Mesenchymal stem cell (in vitro differentiated cells and primary cell): ENCODE results near the gene ZNF333.

ENCODE experiments used
- DNase-seq: peaks from one replicate; pipeline ENCODE4 v3.0.0-alpha.2; 2013
- H2AFZ ChIP-seq: one replicate; pipeline ENCODE4 v1.6.1; 2013; ENCODE audit warnings: low read depth, mild to moderate bottlenecking, control low read depth, inconsistent platforms, low read length, moderate library complexity
- H2AK5ac ChIP-seq: 2 replicates; pipeline ENCODE4 v1.6.1; 2013; ENCODE audit warnings: low read length, moderate library complexity, mild to moderate bottlenecking, inconsistent platforms; ENCODE audit not compliant: severe bottlenecking
- H2BK120ac ChIP-seq: one replicate; pipeline ENCODE4 v1.6.1; 2013; ENCODE audit warnings: low read depth, mild to moderate bottlenecking, inconsistent platforms, low read length, moderate library complexity
- H2BK12ac ChIP-seq, 2 experiments: one replicate each; pipeline ENCODE4 v1.6.1; 2013; ENCODE audit warnings: inconsistent platforms in 2 of 2, low read length in 2 of 2, mild to moderate bottlenecking in 2 of 2, moderate library complexity in 2 of 2, control low read depth in 1 of 2
- H2BK15ac ChIP-seq: one replicate; pipeline ENCODE4 v1.6.1; 2013; ENCODE audit warnings: mild to moderate bottlenecking, low read depth, inconsistent platforms; ENCODE audit not compliant: poor library complexity, severe bottlenecking
- H2BK5ac ChIP-seq: 2 replicates; pipeline ENCODE4 v1.6.1; 2013; ENCODE audit warnings: low read depth, mild to moderate bottlenecking, low read length, control low read depth, inconsistent platforms; ENCODE audit not compliant: poor library complexity, severe bottlenecking
- H3K14ac ChIP-seq, 2 experiments: one replicate each; pipeline ENCODE4 v1.6.1; 2013; ENCODE audit warnings: inconsistent platforms in 2 of 2, low read length in 2 of 2, control low read depth in 1 of 2, mild to moderate bottlenecking in 1 of 2, moderate library complexity in 1 of 2
- H3K18ac ChIP-seq, 2 experiments: one replicate each; pipeline ENCODE4 v1.6.1; 2013; ENCODE audit warnings: inconsistent platforms in 2 of 2, low read length in 2 of 2, control low read depth in 1 of 2, low read depth in 1 of 2, mild to moderate bottlenecking in 1 of 2
- H3K23ac ChIP-seq, 2 experiments: one replicate each; pipeline ENCODE4 v1.6.1; 2013; ENCODE audit warnings: inconsistent platforms in 2 of 2, low read length in 2 of 2, mild to moderate bottlenecking in 2 of 2, moderate library complexity in 2 of 2, control low read depth in 1 of 2
- H3K27ac ChIP-seq: 2 replicates; pipeline ENCODE4 v1.5.1; 2013; ENCODE audit warnings: mild to moderate bottlenecking, moderate library complexity, low read length, control low read depth, inconsistent platforms; ENCODE audit not compliant: poor library complexity, severe bottlenecking
- H3K27me3 ChIP-seq, 2 experiments: 2 replicates each; pipeline versions ENCODE4 v1.6.1 to v1.7.0; 2013; ENCODE audit warnings: low read length in 2 of 2, mild to moderate bottlenecking in 2 of 2, moderate library complexity in 2 of 2, control low read depth in 1 of 2, inconsistent platforms in 1 of 2; ENCODE audit not compliant: control insufficient read depth in 1 of 2, insufficient read depth in 1 of 2
- H3K36me3 ChIP-seq, 2 experiments: 2 replicates each; pipeline versions ENCODE4 v1.6.1 to v1.7.0; 2013; ENCODE audit warnings: low read length in 2 of 2, control low read depth in 1 of 2, inconsistent platforms in 1 of 2, low read depth in 1 of 2, mild to moderate bottlenecking in 1 of 2; ENCODE audit not compliant: insufficient read depth in 2 of 2, control insufficient read depth in 1 of 2
- H3K4ac ChIP-seq, 2 experiments: one replicate each; pipeline ENCODE4 v1.6.1; 2013; ENCODE audit warnings: inconsistent platforms in 2 of 2, low read length in 2 of 2, mild to moderate bottlenecking in 2 of 2, moderate library complexity in 2 of 2, control low read depth in 1 of 2, low read depth in 1 of 2
- H3K4me1 ChIP-seq: 2 replicates; pipeline ENCODE4 v1.6.1; 2013; ENCODE audit warnings: low read depth, low read length, control low read depth; ENCODE audit not compliant: control insufficient read depth, insufficient read depth
- H3K4me2 ChIP-seq: 2 replicates; pipeline ENCODE4 v1.6.1; 2013; ENCODE audit warnings: low read length, mild to moderate bottlenecking, inconsistent platforms; ENCODE audit not compliant: poor library complexity, severe bottlenecking
- H3K4me3 ChIP-seq, 2 experiments: 2 replicates each; pipeline versions ENCODE4 v1.5.1 to v1.7.0; 2013; ENCODE audit warnings: low read length in 2 of 2, mild to moderate bottlenecking in 2 of 2, control low read depth in 1 of 2, low read depth in 1 of 2; ENCODE audit not compliant: insufficient read depth in 1 of 2
- H3K79me1 ChIP-seq: replicated peaks from 2 replicates; pipeline ENCODE4 v1.6.1; 2013; ENCODE audit warnings: mild to moderate bottlenecking, control low read depth, low read length, inconsistent platforms; ENCODE audit not compliant: poor library complexity, severe bottlenecking
- H3K9ac ChIP-seq: 2 replicates; pipeline ENCODE4 v1.7.0; 2013; ENCODE audit warnings: mild to moderate bottlenecking, low read length, moderate library complexity
- H3K9me3 ChIP-seq: 2 replicates; pipeline ENCODE4 v1.7.0; 2013; ENCODE audit warnings: mild to moderate bottlenecking, low read length; ENCODE audit not compliant: control insufficient read depth
- H4K8ac ChIP-seq: one replicate; pipeline ENCODE4 v1.6.1; 2013; ENCODE audit warnings: inconsistent platforms, mild to moderate bottlenecking, low read length, moderate library complexity
- H4K91ac ChIP-seq: one replicate; pipeline ENCODE4 v1.6.1; 2013; ENCODE audit warnings: mild to moderate bottlenecking, low read length, inconsistent platforms
- WGBS: methylation state at CpG from one replicate; pipeline ENCODE4 v1.1.7; 2013; ENCODE audit warnings: mixed read lengths; 5-methylcytosine and 5-hydroxymethylcytosine counted together

Gene ZNF333

DNA sequence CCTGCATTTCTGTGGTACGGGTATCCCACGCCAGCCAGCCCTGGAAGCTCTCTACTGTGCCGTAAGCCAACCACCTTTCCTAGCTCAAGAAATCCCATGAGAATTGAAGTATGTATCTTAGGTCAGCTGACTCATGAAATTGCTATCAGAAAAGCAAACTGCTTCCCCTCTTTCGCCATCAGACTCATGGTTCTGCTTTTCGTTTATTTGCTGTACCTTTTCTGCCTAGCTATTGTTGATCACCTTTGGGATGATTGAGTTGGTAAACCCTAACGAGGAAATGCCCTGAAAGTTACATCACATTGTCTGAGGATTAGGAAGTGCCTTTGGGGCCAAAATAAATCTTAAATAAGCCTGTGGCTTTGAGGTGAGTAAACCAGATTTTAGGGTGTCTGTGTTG lies 15.1 kb upstream of the ZNF333 start, which contains the start of gene ADGRE3:
Gene ADGRE3 (minus strand): TSS at position 81 of the 400 bp plus-strand sequence. CDS start 74 bp downstream, at position 7.
- no peak within 1 kb of the TSS for H3K4me3 ChIP-seq
- no peak within 1 kb of the TSS for H3K23ac ChIP-seq
- H2BK120ac ChIP-seq: no peak within 1 kb of the TSS
- H3K4ac ChIP-seq: no peak within 1 kb of the TSS
- H3K27ac ChIP-seq: no peak within 1 kb of the TSS
- no peaks in the 10 kb centered on the region for H3K4me1 ChIP-seq
- H3K9me3 ChIP-seq: peaks cover 3% of the 10 kb centered on the region
- no peak within 1 kb of the TSS for H3K9ac ChIP-seq
- H3K79me1 ChIP-seq: no peaks in the 10 kb centered on the region
- no peaks in the 10 kb centered on the region for H3K36me3 ChIP-seq
- H3K18ac ChIP-seq: no peak within 1 kb of the TSS
- H4K91ac ChIP-seq: no peak within 1 kb of the TSS
- no peak within 1 kb of the TSS for H2BK15ac ChIP-seq
- no peak within 1 kb of the TSS for H2BK5ac ChIP-seq
- H2AK5ac ChIP-seq: no peak within 1 kb of the TSS
- H3K4me2 ChIP-seq: no peak within 1 kb of the TSS
- WGBS: 79% methylated on average over 6 of the region's 6 CpGs
- no peak within 1 kb of the TSS for H2BK12ac ChIP-seq
- peaks cover 0 to 7% of the 10 kb centered on the region in 2 experiments for H3K27me3 ChIP-seq
- no peak within 1 kb of the TSS for H3K14ac ChIP-seq
- no peak within 1 kb of the TSS for H2AFZ ChIP-seq
- DNase-seq: no peak
- H4K8ac ChIP-seq: no peak within 1 kb of the TSS

DNA sequence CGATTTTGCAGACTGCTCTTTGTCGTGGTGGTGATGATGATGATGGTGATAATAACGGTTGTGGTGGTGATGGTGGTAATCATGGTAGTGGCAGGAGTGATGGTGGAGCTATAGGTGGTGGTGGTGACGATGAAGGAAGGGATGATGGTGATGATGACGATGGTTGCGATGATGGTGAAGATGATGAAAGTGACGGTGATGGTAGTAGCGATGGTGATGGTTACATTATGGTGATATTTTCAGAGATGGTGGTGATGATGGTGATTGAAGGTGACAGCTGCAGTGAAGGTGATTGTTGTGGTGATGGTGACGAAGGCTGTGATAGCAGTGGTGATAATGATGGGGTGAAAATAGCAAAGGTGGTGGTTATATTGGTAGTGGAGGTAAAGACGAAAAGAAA lies 13.1 kb upstream of the ZNF333 start:
- no peak overlapping the region for H2AK5ac ChIP-seq
- H3K27me3 ChIP-seq: no peaks in the 10 kb centered on the region
- no peaks in the 10 kb centered on the region for H3K36me3 ChIP-seq
- H3K79me1 ChIP-seq: no peaks in the 10 kb centered on the region
- no peak overlapping the region for H3K4me3 ChIP-seq
- no peak overlapping the region for H3K14ac ChIP-seq
- H2AFZ ChIP-seq: no peak overlapping the region
- H2BK12ac ChIP-seq: no peak overlapping the region
- WGBS: 72% methylated on average over 9 of the region's 10 CpGs
- H3K4me2 ChIP-seq: no peak overlapping the region
- H2BK5ac ChIP-seq: no peak overlapping the region
- no peak overlapping the region for H4K8ac ChIP-seq
- H3K27ac ChIP-seq: no peak overlapping the region
- H4K91ac ChIP-seq: no peak overlapping the region
- no peak overlapping the region for H3K23ac ChIP-seq
- H3K4ac ChIP-seq: no peak overlapping the region
- H3K9me3 ChIP-seq: no peaks in the 10 kb centered on the region
- H3K18ac ChIP-seq: no peak overlapping the region
- no peak overlapping the region for H3K9ac ChIP-seq
- H2BK15ac ChIP-seq: no peak overlapping the region
- H2BK120ac ChIP-seq: no peak overlapping the region
- no peaks in the 10 kb centered on the region for H3K4me1 ChIP-seq
- no peak for DNase-seq

DNA sequence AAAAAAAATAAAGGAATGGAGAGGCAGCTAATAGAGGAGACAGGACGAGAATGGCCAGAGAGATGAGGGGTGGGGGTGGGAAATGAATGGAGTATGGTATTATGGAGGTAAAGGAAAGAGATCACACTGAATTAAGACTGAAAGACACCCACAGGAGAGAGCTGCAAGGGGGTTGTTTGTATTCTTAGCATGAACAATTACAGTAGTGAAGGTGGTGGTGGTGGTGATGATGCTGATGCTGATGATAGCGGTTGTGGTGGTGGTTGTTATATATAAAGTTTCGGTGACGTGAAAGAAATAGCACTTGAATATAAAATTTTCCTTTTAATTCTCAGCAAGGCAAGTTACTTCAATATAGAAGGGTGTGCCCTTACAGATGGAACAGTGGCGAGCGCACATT lies 12.4 kb upstream of the ZNF333 start:
- no peak overlapping the region for H2AK5ac ChIP-seq
- no peak overlapping the region for H3K14ac ChIP-seq
- no peak overlapping the region for H2BK12ac ChIP-seq
- no peaks in the 10 kb centered on the region for H3K4me1 ChIP-seq
- no peak overlapping the region for H2BK5ac ChIP-seq
- no peak overlapping the region for H2BK120ac ChIP-seq
- H3K4me3 ChIP-seq: no peak overlapping the region
- H3K4ac ChIP-seq: no peak overlapping the region
- H3K27me3 ChIP-seq: no peaks in the 10 kb centered on the region
- no peak overlapping the region for H2AFZ ChIP-seq
- H4K91ac ChIP-seq: no peak overlapping the region
- H3K79me1 ChIP-seq: no peaks in the 10 kb centered on the region
- no peak overlapping the region for H4K8ac ChIP-seq
- no peak overlapping the region for H3K18ac ChIP-seq
- no peak for DNase-seq
- H3K36me3 ChIP-seq: no peaks in the 10 kb centered on the region
- no peaks in the 10 kb centered on the region for H3K9me3 ChIP-seq
- H3K23ac ChIP-seq: no peak overlapping the region
- H3K4me2 ChIP-seq: no peak overlapping the region
- H2BK15ac ChIP-seq: no peak overlapping the region
- 70% methylated on average over 6 of the region's 6 CpGs for WGBS
- no peak overlapping the region for H3K27ac ChIP-seq
- H3K9ac ChIP-seq: no peak overlapping the region

DNA sequence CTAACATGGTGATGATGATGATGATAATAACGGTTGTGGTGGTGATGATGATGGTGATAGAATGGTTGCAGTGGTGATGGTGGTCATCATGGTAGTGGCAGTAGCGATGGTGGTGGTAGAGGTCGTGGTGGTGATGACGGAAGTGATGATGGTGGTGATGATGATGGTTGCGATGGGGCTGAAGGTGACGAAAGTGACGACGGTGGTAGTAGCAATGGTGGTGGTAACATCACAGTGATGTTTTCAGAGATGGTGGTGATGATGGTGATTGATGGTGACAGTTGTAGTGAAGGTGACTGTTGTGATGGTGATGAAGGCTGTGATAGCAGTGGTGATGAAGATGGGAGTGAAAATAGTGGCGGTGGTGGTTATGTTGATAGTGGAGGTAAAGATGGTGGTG lies 11.6 kb upstream of the ZNF333 start:
- Histone ChIP-seq H3K79me1 (no peaks in the 10 kb centered on the region), H3K27me3 (peaks cover 0 to 1% of the 10 kb centered on the region in 2 experiments), H2AK5ac (no peak overlapping the region), H3K27ac (no peak overlapping the region), H3K36me3 (no peaks in the 10 kb centered on the region), H3K9me3 (no peaks in the 10 kb centered on the region), H2AFZ (no peak overlapping the region), H3K9ac (no peak overlapping the region), H3K23ac (no peak overlapping the region), H2BK5ac (no peak overlapping the region), H4K91ac (no peak overlapping the region), H3K14ac (no peak overlapping the region), H3K4me3 (no peak overlapping the region), H2BK12ac (no peak overlapping the region), H2BK120ac (no peak overlapping the region), H3K4me1 (no peaks in the 10 kb centered on the region), H2BK15ac (no peak overlapping the region), H3K4me2 (no peak overlapping the region), H3K18ac (no peak overlapping the region), H3K4ac (no peak overlapping the region), H4K8ac (no peak overlapping the region)
- no peak for DNase-seq
- WGBS: 77% methylated on average over 9 of the region's 9 CpGs
